Measurements from ENCODE around the gene JPH3.

Gene JPH3

DNA sequence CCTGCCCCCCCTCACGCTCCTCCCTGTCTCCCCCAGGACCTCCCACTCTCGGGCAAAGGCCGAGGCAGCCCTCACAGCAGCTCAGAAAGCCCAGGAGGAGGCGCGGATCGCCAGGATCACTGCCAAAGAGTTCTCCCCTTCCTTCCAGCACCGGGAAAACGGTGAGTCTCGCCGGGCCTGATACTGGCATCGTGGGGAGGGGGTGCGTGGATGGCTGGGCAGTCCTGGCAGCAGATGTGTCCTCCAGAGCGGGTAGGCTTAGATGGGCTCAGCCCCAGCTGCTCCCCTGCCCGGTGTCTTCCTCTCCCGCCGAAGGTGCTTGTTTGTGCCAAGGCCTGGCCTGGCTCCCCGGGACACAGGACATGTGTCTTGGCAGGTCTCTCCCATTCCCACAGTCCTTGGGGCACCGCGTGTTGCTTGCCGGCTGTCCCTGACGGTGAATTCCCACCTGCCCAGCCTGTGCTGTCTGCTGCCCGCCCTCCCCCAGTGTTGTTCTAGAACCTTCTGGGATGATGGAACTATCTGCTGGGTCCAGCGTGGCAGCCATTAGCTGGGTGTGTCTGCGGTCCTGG, 81.9 kb downstream of the JPH3 start:
- no peak for DNase-seq

GRCh38 chr16:87684711-87685404, 82.5 kb downstream of the JPH3 start:
- DNase-seq: no peak

DNA sequence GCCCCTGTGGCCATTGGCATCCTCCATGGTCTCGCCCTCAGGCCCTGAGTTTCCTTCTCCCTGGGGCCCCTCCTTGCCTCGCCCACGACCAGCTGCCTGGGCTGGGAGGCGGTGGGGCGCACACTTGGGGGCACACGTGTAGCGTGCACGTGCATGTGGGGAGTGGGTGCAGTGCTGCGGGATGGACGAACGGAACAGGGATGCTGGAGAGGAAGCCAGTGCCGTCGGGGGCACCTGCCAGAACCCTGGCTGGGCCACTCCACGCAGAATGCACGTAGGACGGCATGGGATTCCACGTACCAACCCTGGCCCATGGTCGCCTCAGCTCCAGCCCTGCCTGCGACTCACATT, 83.1 kb downstream of the JPH3 start:
- DNase-seq: no peak

DNA sequence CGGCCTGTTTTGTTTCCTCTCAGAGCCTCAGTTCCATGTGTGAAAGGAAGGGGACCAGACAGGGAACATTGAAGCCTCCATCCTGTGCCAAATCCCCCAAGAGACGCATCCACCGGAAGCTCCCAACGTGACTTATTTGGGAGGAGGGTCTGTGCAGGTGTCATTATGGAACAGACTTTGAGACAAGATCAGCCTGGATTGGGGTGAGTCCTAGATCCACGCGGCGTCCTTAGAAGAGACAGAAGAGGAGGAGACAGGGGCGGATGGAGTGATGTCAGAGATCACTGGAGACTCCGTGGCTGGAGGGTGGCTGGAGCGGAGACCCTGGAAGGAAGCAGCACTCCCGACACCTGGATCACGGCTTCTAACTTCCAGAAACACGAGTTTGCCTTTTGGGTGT, 83.5 kb downstream of the JPH3 start:
- no peak for DNase-seq

GRCh38 chr16:87686697-87687096, 84.4 kb downstream of the JPH3 start:
- DNase-seq: no peak

- no peak for DNase-seq
Observed at GRCh38 chr16:87687126-87687910, 85.0 kb downstream of the JPH3 start.

DNA sequence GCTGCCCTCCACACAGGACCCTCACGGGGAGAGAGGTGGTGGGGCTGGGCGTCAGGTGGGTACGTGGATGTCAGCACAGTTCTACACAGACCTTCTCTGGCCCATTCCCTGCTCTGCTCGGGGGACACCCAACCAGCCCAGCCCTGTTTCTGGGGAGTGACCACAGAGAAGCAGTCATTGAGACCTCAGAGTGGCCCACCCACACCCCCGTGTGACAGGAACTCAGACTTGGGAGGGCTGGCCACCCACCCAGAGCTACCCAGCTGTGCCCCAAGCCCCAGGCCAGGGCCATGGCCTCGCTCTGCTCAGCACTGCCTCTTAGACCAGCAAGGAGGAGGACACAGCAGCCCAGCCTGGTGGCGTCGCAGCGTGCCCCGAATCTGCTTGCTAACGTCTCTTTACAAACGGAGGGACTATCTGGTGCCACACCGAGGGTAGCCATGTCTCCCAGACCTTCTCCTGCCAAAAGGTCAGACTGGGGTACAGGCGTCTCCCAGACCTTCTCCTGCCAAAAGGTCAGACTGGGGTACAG, 85.8 kb downstream of the JPH3 start:
- no peak for DNase-seq

DNA sequence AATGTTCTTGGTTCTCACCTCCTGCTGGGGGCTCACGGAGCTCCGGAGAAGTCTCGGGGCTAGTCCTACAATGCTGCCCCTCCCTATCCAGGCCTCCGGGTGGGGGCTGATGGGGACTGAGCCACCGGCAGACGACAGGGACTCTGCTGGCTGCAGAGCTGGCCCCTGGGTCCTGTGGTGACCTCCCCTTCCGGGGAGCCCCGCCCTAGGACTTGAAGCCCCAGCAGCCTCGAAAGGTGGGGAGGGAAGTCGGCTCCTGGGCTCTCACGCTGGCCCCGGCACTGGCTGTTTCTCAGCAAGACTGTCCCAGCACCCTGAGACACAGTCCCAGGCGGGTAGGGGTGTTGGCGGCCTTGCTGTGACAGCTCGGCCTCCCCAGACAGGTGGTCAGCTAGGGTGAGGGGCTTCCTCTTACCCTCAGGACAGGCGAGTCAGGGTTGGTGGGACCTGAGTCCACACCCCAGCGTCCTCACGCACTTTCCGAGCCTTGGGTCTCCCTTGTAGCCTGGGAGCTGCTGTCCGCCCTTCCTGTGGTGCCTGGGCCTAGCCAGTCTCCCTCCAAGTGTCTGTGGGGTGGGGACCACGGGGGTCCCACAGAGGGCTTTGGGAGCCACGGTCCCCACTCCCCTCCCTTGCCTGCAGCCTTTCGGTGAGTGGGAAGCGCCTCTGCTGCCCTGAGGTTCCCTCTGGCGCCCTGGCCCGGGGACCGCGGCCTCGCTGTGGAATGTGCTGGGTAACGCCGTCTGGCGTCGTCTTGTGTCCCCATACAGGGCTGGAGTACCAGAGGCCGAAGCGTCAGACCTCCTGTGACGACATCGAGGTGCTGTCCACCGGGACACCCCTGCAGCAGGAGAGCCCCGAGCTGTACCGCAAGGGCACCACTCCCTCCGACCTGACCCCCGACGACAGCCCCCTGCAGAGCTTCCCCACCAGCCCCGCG, 86.8 kb downstream of the JPH3 start:
- no peak for DNase-seq

DNA sequence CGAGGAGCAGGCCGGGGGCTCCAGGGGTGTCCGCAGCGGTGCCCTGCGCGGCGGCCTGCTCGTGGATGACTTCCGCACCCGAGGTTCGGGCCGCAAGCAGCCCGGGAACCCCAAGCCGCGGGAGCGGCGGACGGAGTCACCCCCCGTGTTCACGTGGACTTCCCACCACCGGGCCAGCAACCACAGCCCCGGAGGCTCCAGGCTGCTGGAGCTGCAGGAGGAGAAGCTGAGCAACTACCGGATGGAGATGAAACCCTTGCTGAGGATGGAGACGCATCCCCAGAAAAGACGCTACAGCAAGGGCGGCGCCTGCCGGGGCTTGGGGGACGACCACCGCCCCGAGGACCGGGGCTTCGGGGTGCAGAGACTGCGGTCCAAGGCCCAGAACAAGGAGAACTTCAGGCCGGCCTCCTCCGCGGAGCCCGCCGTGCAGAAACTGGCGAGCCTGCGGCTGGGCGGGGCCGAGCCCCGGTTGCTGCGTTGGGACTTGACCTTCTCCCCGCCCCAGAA, 87.7 kb downstream of the JPH3 start:
- no peak for DNase-seq

DNA sequence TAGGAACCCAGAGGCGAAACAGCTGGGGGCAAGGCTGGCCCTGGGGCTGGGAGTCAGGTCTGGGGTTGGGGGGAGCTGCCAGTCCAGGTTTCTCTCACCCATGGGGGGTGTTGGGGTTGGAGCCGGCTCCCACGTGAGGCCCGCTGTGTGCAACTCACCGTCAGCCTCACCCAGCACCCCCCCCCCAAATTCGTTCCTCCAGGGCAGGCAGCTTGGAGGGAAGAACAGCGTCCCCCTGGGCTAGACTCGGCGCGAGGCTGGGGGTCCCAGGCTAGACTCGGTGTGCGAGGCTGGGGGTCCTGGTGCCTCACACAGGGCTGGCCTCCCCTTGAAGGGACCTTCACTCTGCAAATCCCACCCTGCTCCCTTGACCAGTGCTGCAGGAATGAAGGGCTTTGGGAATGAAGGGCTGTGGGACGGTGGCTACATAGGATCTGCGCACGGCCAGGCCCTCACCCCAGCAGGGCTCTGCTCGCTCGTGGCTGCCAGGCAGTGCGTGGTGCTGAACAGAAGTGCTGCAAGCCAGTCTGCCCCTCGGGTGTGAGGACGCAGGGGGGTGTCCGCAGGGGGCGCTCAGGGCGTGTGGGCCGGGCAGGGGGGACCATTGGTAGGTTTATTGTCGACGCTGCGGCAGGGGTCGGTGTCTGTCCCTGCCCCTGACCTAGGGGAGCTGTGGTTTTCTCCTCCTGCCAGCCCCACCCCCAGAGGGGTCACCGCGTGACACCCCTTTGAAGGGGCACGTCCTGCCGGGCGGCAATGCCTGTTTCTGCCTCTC, 88.8 kb downstream of the JPH3 start:
- DNase-seq: no peak

DNA sequence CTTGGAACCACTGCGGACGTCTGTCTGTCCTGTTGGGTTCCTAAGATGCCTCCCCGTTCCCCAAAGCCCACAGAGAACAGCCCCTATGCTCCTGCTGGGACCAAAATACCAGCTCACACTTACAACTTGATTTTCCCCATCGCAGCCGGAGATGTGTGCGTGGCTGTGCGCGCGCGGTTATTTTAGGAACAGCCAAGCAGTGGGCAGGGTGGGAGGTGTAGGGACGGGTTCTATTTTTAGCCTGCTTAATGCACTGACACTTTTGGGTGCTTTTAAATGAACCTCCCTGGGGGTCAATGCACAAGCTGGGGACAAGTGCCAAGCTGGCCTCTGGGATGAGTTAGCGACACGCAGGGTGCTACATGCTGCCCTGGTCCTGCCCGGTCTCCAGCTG, 89.4 kb downstream of the JPH3 start:
- DNase-seq: no peak

DNA sequence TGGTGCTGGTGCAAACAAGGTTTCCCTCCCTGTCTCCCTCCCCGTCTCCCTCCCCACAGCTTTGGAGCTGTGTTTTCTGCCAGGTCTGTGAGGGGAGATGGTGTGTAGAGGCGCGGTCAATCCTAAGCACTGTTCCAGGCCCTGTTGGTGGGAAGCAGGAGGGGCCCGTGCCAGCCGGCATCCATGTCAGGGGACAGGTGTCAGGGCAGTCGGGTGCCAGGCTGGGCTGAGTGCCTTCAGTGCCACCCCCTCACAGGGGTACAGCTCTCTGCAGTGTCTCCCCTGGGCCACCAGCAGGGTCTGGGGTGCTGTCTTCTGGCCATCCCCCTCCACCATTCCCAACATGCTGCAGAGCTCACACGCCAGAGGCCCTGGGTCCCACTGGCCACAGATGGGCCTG, 89.9 kb downstream of the JPH3 start:
- DNase-seq: no peak

- DNase-seq: no peak
Observed at GRCh38 chr16:87692756-87693155, 90.4 kb downstream of the JPH3 start.

GRCh38 chr16:87693827-87694226, 91.5 kb downstream of the JPH3 start:
- no peak for DNase-seq

DNA sequence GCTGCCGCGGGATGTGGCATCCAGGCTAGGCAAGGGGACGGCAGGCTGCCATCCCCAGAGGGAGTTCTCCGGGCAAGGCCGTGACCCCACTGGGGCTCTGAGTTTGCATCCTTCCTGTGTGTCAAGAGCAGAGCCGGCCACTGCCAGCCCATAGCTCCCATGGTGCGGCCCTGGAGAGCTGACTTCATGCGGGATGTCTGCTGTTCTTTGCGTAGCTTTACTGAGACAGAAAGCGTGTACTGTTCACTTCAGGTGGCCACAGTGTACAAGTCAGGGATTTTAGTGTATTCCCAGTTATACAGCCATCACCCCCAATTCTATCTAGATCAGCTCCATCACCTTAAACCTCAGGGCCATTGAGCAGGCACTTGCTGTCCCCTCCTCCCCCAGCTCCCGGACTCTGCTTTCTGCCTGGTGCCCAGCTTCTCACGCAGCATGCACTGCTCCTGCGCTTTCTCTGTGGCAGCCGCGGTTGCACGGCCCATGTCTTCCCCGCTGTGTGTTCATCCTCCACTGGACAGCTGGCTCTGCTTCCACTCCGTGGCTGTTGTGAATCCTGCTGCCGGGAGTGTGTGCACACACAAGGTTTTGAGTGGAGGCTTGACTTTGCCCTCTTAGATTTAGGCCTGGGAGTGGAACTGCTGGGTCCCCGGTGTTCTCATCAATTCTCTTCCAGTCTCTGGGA, 92.3 kb downstream of the JPH3 start:
- DNase-seq: no peak

- no peak for DNase-seq
Observed at GRCh38 chr16:87695534-87695933, 93.2 kb downstream of the JPH3 start.

DNA sequence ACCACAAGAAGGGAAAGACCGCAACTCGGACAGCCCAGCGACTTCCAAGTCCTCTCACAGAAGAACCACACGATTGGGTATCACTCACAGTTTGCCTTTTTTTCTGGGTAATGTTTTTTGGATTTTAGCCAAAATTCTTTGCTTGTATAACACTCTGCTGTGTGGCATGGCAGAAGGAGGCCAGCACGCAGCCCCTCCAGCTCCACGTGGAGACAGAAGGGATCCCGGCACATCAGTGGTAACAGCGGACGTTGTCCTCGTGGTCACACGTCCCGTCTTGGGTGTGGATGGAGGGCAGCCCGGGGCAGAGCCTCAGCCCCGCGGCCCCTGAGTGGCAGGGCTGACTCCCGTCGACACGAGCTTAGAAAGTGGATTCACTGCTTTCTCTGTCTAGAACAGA, 94.4 kb downstream of the JPH3 start:
- no peak for DNase-seq

GRCh38 chr16:87697256-87697655, 94.9 kb downstream of the JPH3 start:
- DNase-seq: no peak

- DNase-seq: no peak
Observed at GRCh38 chr16:87697792-87698191, 95.5 kb downstream of the JPH3 start.

DNA sequence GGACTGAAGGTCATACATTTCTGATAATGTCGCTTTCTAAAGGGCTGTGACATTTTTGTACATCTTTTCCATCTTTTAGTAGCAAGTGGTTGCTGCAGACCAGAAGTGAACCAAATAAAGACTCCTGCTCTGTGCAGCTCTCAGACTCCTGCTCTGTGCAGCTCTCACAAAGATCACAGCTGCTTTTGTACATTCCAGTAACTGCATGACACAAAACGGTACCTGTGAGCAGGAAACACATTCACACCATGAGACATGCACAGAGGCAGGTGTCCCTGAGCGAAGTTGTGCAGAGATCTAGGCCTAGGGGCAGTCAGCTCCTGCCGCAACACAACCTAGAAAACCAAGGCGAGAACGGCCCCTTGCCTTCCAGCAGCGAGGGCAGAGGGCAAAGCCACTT, 95.9 kb downstream of the JPH3 start:
- no peak for DNase-seq

DNA sequence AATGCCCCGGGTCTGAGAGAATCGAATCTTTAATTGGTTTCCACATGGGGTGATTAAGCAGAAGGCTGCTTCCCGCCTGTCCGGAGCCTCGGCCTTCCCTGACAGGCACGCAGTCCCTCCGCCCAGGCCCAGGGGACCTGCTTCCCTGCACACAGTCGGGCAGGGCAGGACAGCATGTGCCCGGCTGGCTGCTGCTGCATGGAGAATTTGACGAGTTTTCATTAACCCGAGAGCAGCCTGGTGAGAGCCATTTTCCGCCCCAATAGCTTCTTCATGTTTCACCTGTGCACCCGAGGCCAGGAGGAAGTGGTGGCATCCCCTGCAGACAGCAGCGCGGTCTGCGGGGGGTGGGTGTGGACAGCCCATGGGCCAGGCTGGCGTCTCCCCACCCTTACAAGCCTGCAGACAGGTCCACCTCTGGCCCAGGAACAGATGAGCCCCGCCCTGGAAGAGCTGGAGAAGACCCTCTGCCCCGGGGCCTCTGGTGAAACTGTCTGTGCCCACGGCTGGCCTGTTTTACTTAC, 96.4 kb downstream of the JPH3 start:
- no peak for DNase-seq

Data from stimulated activated CD4-positive, alpha-beta T cell treated with anti-CD3 and anti-CD28 coated beads, Interleukin-4, amount 100 ng/mL, for 24 hours (primary cell).